Suprapubic skin (tissue), 4 donors: Measurements from ENCODE around the gene ZEB1. TPM values are rescaled to one million over a fixed set of nuclear protein-coding genes. Genes with fewer than 3 reads are reported as not detected.

Experiments used
- DNase-seq, 2 donors: peaks; one replicate each; pipeline ENCODE4 v3.0.0-alpha.2; 2019; ENCODE audit warnings: low spot score in 2 of 2
- H3K27ac ChIP-seq: fragments of 200-600 bp; sonication (generic); one replicate; pipeline ENCODE4 v1.5.1; 2019
- H3K27me3 ChIP-seq: fragments of 200-600 bp; sonication (generic); one replicate; pipeline ENCODE4 v1.5.1; 2019
- H3K36me3 ChIP-seq: fragments of 200-600 bp; sonication (generic); one replicate; pipeline ENCODE4 v1.5.1; 2019
- H3K4me1 ChIP-seq: fragments of 200-600 bp; sonication (generic); one replicate; pipeline ENCODE4 v1.5.1; 2019
- H3K4me3 ChIP-seq: fragments of 200-600 bp; sonication (generic); one replicate; pipeline ENCODE4 v1.5.1; 2019; ENCODE audit warnings: mild to moderate bottlenecking
- H3K9me3 ChIP-seq: fragments of 200-600 bp; sonication (generic); one replicate; pipeline ENCODE4 v1.5.1; 2019
- EP300 ChIP-seq: sonication (generic); formaldehyde crosslinking; IDR thresholded peaks from one replicate; pipeline ENCODE4 v1.6.1; 2017; ENCODE audit warnings: antibody characterized with exemption
- POLR2A ChIP-seq, 2 donors: fragments of 450-650 bp; IDR thresholded peaks; one replicate each; pipeline ENCODE4 v1.6.1; 2017; ENCODE audit warnings: antibody characterized with exemption in 2 of 2, mild to moderate bottlenecking in 2 of 2, moderate library complexity in 2 of 2
- POLR2AphosphoS5 ChIP-seq, 3 donors: sonication (generic); formaldehyde crosslinking; IDR thresholded peaks; one replicate each; pipeline ENCODE4 v1.6.1; 2017; ENCODE audit warnings: antibody characterized with exemption in 3 of 3
- WGBS: methylation state at CpG from one replicate; pipeline ENCODE4 v1.1.5; 2018; 5-methylcytosine and 5-hydroxymethylcytosine counted together
- total RNA-seq, 4 donors: library from RNA; depleted of rRNA; stranded (reverse); fragments of >200 nt; gene quantifications; one replicate each; pipeline ENCODE4 v1.1.0, GENCODE V29; 2016
- TF ChIP-seq, protein P1 (sequence below), 2 donors: fragments of 200-600 bp in 1 of 2; fragments of 450-650 bp in 1 of 2; sonication (generic) in 1 of 2; IDR thresholded peaks; one replicate each; pipeline ENCODE4 v1.5.1; 2016 to 2019; ENCODE audit warnings: antibody characterized with exemption in 2 of 2, mild to moderate bottlenecking in 1 of 2, moderate library complexity in 1 of 2

ZEB1 gene
- total RNA-seq, 4 donors from 2014 or later: 7.1 to 35.8 (median 13.8) TPM

DNA sequence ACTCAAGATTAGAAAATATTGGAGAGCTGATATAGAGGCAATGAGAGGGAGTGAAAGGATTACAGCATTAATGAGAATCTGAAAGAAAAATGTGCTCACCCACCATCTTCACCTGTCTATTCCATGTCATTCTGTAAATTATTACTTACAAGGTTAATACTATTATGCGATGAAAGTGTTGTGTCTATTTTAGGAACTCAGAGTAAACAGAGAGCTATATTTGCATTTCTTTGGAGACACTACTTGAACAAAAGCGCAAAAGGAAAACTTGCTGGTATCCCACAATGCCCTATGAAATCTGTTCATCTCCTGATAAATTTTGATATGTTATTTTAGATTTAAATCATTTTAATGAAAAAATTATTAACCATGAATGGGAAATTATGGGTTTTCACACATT lies 196.1 kb downstream of the ZEB1 start:
- no peak for DNase-seq
- WGBS: 84% methylated on average over 2 of the region's 2 CpGs
- Histone ChIP-seq H3K36me3 (peaks cover 17% of the 10 kb centered on the region), H3K4me3 (no peak overlapping the region), H3K4me1 (no peaks in the 10 kb centered on the region), H3K27ac (no peak overlapping the region), H3K27me3 (no peaks in the 10 kb centered on the region), H3K9me3 (no peaks in the 10 kb centered on the region)
- no peak for TF ChIP-seq EP300
- TF ChIP-seq POLR2AphosphoS5 (IDR thresholded peaks at IDR 0.05): no peak
- TF ChIP-seq POLR2A (IDR thresholded peaks at IDR 0.05): no peak
- TF ChIP-seq, protein P1, sequence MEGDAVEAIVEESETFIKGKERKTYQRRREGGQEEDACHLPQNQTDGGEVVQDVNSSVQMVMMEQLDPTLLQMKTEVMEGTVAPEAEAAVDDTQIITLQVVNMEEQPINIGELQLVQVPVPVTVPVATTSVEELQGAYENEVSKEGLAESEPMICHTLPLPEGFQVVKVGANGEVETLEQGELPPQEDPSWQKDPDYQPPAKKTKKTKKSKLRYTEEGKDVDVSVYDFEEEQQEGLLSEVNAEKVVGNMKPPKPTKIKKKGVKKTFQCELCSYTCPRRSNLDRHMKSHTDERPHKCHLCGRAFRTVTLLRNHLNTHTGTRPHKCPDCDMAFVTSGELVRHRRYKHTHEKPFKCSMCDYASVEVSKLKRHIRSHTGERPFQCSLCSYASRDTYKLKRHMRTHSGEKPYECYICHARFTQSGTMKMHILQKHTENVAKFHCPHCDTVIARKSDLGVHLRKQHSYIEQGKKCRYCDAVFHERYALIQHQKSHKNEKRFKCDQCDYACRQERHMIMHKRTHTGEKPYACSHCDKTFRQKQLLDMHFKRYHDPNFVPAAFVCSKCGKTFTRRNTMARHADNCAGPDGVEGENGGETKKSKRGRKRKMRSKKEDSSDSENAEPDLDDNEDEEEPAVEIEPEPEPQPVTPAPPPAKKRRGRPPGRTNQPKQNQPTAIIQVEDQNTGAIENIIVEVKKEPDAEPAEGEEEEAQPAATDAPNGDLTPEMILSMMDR (IDR thresholded peaks at IDR 0.05): no peak

DNA sequence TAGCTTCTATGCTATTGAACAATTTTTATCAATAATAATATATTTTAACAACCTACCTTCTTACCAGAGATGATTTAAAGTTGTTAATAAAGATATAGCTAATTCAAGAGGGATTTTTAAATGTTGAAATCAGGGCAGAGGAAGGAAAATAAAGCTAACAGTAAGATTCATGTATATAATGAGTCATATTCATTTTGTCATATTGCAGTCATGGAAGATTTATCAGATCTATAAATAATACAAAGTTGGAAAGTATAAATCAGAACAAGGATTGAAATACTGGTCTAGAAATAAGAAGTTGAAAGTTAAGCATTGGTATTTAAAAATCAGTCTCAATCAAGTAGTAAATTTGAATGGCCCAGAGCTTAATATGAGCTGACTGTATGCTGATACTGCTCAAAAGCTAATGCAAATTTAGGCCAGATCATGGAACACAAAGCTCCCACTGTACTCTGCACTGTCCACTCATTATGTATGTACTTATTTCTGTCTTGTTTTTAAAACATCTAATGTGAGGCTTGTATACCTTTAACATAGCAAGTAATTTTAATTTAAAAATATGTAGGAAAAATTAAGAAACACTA lies 196.9 kb downstream of the ZEB1 start:
- Histone ChIP-seq H3K9me3 (no peaks in the 10 kb centered on the region), H3K27me3 (no peaks in the 10 kb centered on the region), H3K4me3 (no peak overlapping the region), H3K27ac (no peak overlapping the region), H3K36me3 (peaks cover 19% of the 10 kb centered on the region), H3K4me1 (no peaks in the 10 kb centered on the region)
- no peak for TF ChIP-seq POLR2A (IDR thresholded peaks at IDR 0.05)
- TF ChIP-seq POLR2AphosphoS5 (IDR thresholded peaks at IDR 0.05): no peak
- TF ChIP-seq, protein P1 (IDR thresholded peaks at IDR 0.05): no peak
- no peak for TF ChIP-seq EP300
- DNase-seq: no peak

DNA sequence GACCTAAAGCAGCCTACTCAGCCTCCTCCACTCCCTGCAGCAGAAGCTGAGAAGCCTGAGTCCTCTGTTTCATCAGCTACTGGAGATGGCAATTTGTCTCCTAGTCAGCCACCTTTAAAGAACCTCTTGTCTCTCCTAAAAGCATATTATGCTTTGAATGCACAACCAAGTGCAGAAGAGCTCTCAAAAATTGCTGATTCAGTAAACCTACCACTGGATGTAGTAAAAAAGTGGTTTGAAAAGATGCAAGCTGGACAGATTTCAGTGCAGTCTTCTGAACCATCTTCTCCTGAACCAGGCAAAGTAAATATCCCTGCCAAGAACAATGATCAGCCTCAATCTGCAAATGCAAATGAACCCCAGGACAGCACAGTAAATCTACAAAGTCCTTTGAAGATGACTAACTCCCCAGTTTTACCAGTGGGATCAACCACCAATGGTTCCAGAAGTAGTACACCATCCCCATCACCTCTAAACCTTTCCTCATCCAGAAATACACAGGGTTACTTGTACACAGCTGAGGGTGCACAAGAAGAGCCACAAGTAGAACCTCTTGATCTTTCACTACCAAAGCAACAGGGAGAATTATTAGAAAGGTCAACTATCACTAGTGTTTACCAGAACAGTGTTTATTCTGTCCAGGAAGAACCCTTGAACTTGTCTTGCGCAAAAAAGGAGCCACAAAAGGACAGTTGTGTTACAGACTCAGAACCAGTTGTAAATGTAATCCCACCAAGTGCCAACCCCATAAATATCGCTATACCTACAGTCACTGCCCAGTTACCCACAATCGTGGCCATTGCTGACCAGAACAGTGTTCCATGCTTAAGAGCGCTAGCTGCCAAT lies 202.2 kb downstream of the ZEB1 start:
- Histone ChIP-seq H3K27ac (no peak overlapping the region), H3K4me3 (no peak overlapping the region), H3K36me3 (peaks cover 22% of the 10 kb centered on the region), H3K4me1 (no peaks in the 10 kb centered on the region), H3K9me3 (no peaks in the 10 kb centered on the region), H3K27me3 (no peaks in the 10 kb centered on the region)
- no peak for DNase-seq
- TF ChIP-seq, protein P1 (IDR thresholded peaks at IDR 0.05): no peak
- no peak for TF ChIP-seq POLR2AphosphoS5 (IDR thresholded peaks at IDR 0.05)
- TF ChIP-seq EP300: no peak
- TF ChIP-seq POLR2A (IDR thresholded peaks at IDR 0.05): no peak
- 94% methylated on average over 4 of the region's 4 CpGs for WGBS

DNA sequence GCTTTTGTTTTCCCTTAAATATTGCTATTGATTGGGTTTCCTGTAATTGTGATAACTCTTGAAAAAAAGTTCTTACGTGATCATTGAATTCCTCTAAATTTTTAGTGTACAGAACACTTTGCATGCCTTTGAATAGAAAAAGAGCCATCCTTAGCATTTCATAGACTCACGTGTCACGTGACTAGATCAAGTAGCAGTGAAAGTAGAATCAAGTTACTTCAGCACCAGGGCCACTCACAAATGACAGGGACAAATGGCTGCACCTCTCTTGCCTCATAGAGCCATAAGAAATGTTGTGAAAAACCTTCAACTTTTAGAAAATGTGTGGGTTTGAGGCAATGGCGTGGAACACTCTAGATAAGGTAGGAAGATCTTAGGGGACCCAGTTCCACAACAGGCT lies 203.8 kb downstream of the ZEB1 start:
- H3K4me1 ChIP-seq: no peaks in the 10 kb centered on the region
- no peak overlapping the region for H3K27ac ChIP-seq
- no peak overlapping the region for H3K4me3 ChIP-seq
- H3K9me3 ChIP-seq: no peaks in the 10 kb centered on the region
- no peaks in the 10 kb centered on the region for H3K27me3 ChIP-seq
- peaks cover 22% of the 10 kb centered on the region for H3K36me3 ChIP-seq
- no peak for DNase-seq
- WGBS: 91% methylated on average over 4 of the region's 4 CpGs
- TF ChIP-seq, protein P1 (IDR thresholded peaks at IDR 0.05): no peak
- TF ChIP-seq POLR2AphosphoS5 (IDR thresholded peaks at IDR 0.05) (no peak), POLR2A (IDR thresholded peaks at IDR 0.05) (no peak), EP300 (no peak)

DNA sequence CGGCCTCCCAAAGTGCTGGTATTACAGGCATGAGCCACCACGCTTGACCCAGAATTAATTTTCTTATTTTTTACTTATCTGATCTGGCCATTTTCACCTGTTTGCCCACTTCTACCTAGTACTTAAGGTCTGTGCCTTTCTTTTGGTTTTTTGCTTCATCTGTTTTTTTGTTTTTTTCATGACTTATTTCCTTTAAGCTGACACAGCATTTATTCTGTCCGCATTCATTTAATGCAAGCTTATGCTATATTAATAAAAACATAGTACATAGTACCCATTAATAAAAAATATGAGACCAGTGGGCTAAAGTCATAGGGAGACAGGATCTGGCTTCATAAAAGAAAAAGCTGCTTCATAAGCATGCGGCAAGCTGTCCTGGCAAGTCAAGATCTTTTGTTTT lies 205.4 kb downstream of the ZEB1 start:
- TF ChIP-seq POLR2AphosphoS5 (IDR thresholded peaks at IDR 0.05): no peak
- TF ChIP-seq, protein P1 (IDR thresholded peaks at IDR 0.05): no peak
- TF ChIP-seq EP300: no peak
- no peak for TF ChIP-seq POLR2A (IDR thresholded peaks at IDR 0.05)
- peaks cover 22% of the 10 kb centered on the region for H3K36me3 ChIP-seq
- H3K27ac ChIP-seq: no peak overlapping the region
- no peaks in the 10 kb centered on the region for H3K27me3 ChIP-seq
- H3K9me3 ChIP-seq: no peaks in the 10 kb centered on the region
- no peak for DNase-seq
- no peaks in the 10 kb centered on the region for H3K4me1 ChIP-seq
- WGBS: 99% methylated on average over 4 of the region's 4 CpGs
- H3K4me3 ChIP-seq: no peak overlapping the region
